HepG2 (cell line): ENCODE data around the gene CARS1. TPM values are rescaled to one million over a fixed set of nuclear protein-coding genes. Genes with fewer than 3 reads are reported as not detected.

Experiments used
- ETV6 ChIP-seq: sonication (generic); formaldehyde crosslinking; conservative IDR thresholded peaks from 2 replicates; pipeline ENCODE4 v1.4.0; 2020; ENCODE audit warnings: missing genetic modification reagents
- GATAD2A ChIP-seq: IDR thresholded peaks from 2 replicates; pipeline ENCODE4 v1.6.1; 2016
- MIXL1 ChIP-seq: IDR thresholded peaks from 2 replicates; pipeline ENCODE4 v1.6.1; 2016
- PLRG1 ChIP-seq: fragments of 450-650 bp; conservative IDR thresholded peaks from 2 replicates; pipeline ENCODE4 v1.6.1; 2016
- PRPF4 ChIP-seq: fragments of 200-400 bp; formaldehyde crosslinking; IDR thresholded peaks from 2 replicates; pipeline ENCODE4 v1.6.1; 2016; ENCODE audit warnings: low read length, low read depth; ENCODE audit not compliant: poor library complexity, severe bottlenecking
- RBAK ChIP-seq: sonication (generic); formaldehyde crosslinking; IDR thresholded peaks from 2 replicates; pipeline ENCODE4 v1.5.1; 2020; ENCODE audit warnings: mild to moderate bottlenecking, missing genetic modification reagents
- RFXANK ChIP-seq: IDR thresholded peaks from 2 replicates; pipeline ENCODE4 v1.6.1; 2016
- SIX4 ChIP-seq: sonication (generic); formaldehyde crosslinking; IDR thresholded peaks from 2 replicates; pipeline ENCODE4 v1.4.0; 2020; ENCODE audit warnings: missing genetic modification reagents
- SMARCE1 ChIP-seq: fragments of 450-650 bp; IDR thresholded peaks from 2 replicates; pipeline ENCODE4 v1.6.1; 2017; ENCODE audit warnings: borderline replicate concordance
- WIZ ChIP-seq: sonication (generic); formaldehyde crosslinking; IDR thresholded peaks from 2 replicates; pipeline ENCODE4 v1.5.1; 2020; ENCODE audit warnings: mild to moderate bottlenecking, missing genetic modification reagents
- XBP1 ChIP-seq: sonication (generic); formaldehyde crosslinking; IDR thresholded peaks from 2 replicates; pipeline ENCODE4 v1.5.0; 2020; ENCODE audit warnings: missing genetic modification reagents
- YY1 ChIP-seq: IDR thresholded peaks from 2 replicates; pipeline ENCODE4 v1.6.1; 2011; ENCODE audit warnings: low read length, low read depth, moderate library complexity, mild to moderate bottlenecking; ENCODE audit not compliant: insufficient read depth, insufficient replicate concordance
- ZNF558 ChIP-seq: sonication (generic); formaldehyde crosslinking; IDR thresholded peaks from 2 replicates; pipeline ENCODE4 v1.9.0; 2022; ENCODE audit warnings: mild to moderate bottlenecking, missing genetic modification reagents, borderline replicate concordance
- ZNF703 ChIP-seq: sonication (generic); formaldehyde crosslinking; IDR thresholded peaks from 2 replicates; pipeline ENCODE4 v1.5.1; 2020; ENCODE audit warnings: missing genetic modification reagents, mild to moderate bottlenecking, moderate library complexity, borderline replicate concordance
- polyA plus RNA-seq, 8 experiments: library from polyadenylated mRNA; depleted of rRNA in 3 of 8; stranded (reverse) in 7 of 8; unstranded in 1 of 8; fragments of >200 nt; fragmentation: Illumina TruSeq in 4 of 8; extraction: Trizol in 4 of 8; gene quantifications; 2 replicates each; pipeline versions ENCODE4 v1.2.1 to v1.2.3, GENCODE V29; 2011 to 2016; ENCODE audit warnings: low read depth in 4 of 8, missing spikeins in 1 of 8, mixed read lengths in 1 of 8; ENCODE audit not compliant: insufficient read depth in 1 of 8
- total RNA-seq, 5 experiments: library from RNA; depleted of rRNA; stranded (reverse); fragments of >200 nt; fragmentation: Illumina TruSeq; extraction: Trizol; gene quantifications; 2 replicates each; pipeline ENCODE4 v1.2.3, GENCODE V29; 2016; ENCODE audit warnings: low read depth in 1 of 5
- TF ChIP-seq, protein P1 (sequence below), 2 experiments: sonication (generic) in 1 of 2; formaldehyde crosslinking in 1 of 2; IDR thresholded peaks; 2 replicates each; pipeline versions ENCODE4 v1.6.1 to v1.9.0; 2014 to 2022; ENCODE audit warnings: antibody characterized with exemption in 1 of 2, borderline replicate concordance in 1 of 2, inconsistent platforms in 1 of 2, low read depth in 1 of 2, missing genetic modification reagents in 1 of 2
- TF ChIP-seq, protein P2 (sequence below): sonication (generic); formaldehyde crosslinking; IDR thresholded peaks from 2 replicates; pipeline ENCODE4 v1.8.1; 2023; ENCODE audit warnings: mild to moderate bottlenecking, inconsistent platforms, moderate library complexity, missing genetic modification reagents, borderline replicate concordance
- TF ChIP-seq, protein P3 (sequence below): sonication (generic); formaldehyde crosslinking; IDR thresholded peaks from 2 replicates; pipeline ENCODE4 v1.4.0; 2020; ENCODE audit warnings: mild to moderate bottlenecking, low read depth, missing genetic modification reagents
- TF ChIP-seq, protein P4 (sequence below), 2 experiments: sonication (generic) in 1 of 2; formaldehyde crosslinking in 1 of 2; IDR thresholded peaks; 2 replicates each; pipeline versions ENCODE4 v1.4.0 to v1.6.1; 2018 to 2020; ENCODE audit warnings: missing genetic modification reagents in 2 of 2, borderline replicate concordance in 1 of 2, low read depth in 1 of 2, mild to moderate bottlenecking in 1 of 2, missing biosample characterization in 1 of 2

Gene CARS1
- total and polyA plus RNA-seq, 2 of the 13 experiments (the other 11 are each of a cell fraction or from before 2014, with no cell fraction given), result 33.8 to 47.0 TPM

DNA sequence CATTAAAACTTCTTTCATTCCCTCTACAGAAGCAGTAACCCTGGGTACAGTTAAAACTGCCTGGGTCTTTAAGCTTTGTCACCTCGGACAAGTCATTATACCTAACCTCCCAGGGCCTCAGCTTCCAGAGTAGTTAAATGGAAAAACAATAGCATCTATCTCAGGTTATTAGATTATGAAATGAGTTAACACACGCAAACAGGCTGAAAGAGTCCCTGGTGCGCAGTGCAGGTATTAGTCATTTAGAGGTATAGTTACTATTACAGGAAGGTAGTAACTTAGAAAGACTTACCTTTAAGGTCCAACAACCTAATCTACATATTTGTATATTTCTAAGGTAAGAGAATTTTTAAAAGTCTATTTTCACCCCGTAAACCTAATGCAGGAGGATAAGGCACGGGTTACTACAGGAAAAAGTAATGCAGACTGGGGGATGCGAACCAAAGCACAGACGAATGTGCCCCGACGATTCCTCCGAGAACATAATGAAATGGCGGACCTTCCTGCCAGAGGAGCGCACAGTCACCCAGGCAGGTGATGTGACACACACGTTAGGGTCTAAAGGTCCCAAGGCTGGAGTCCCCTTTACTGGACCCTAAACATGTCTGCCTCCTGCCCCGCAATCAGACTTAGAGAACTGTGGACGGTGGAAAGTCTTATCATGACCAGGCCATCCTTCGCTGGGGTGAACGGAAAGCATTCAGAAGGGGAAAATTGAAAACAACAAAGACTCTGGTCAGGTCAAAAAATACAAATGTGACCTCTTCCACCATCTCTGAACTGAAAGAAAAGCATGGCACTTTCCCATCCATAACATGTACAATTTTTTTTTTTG lies 66.4 kb downstream of the CARS1 start (continued):
- TF ChIP-seq, protein P1, sequence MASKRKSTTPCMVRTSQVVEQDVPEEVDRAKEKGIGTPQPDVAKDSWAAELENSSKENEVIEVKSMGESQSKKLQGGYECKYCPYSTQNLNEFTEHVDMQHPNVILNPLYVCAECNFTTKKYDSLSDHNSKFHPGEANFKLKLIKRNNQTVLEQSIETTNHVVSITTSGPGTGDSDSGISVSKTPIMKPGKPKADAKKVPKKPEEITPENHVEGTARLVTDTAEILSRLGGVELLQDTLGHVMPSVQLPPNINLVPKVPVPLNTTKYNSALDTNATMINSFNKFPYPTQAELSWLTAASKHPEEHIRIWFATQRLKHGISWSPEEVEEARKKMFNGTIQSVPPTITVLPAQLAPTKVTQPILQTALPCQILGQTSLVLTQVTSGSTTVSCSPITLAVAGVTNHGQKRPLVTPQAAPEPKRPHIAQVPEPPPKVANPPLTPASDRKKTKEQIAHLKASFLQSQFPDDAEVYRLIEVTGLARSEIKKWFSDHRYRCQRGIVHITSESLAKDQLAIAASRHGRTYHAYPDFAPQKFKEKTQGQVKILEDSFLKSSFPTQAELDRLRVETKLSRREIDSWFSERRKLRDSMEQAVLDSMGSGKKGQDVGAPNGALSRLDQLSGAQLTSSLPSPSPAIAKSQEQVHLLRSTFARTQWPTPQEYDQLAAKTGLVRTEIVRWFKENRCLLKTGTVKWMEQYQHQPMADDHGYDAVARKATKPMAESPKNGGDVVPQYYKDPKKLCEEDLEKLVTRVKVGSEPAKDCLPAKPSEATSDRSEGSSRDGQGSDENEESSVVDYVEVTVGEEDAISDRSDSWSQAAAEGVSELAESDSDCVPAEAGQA (IDR thresholded peaks at IDR 0.05; ENCODE audit: low read depth), result peak; percentile 33; the same call in 1 of the 2 replicates
- TF ChIP-seq, protein P1 (CRISPR knock-in tag; IDR thresholded peaks at IDR 0.05; ENCODE audit: borderline replicate concordance), result no peak
- TF ChIP-seq ZNF703 (CRISPR knock-in tag) (0 out of 2 replicates have a peak, but pooled peaks have one; percentile 14), XBP1 (no peak), RBAK (no peak), MIXL1 (CRISPR knock-in tag) (no peak), GATAD2A (CRISPR knock-in tag) (0 out of 2 replicates have a peak, but pooled peaks have one; percentile 15), PRPF4 (no peak), YY1 (peak; percentile 87), WIZ (CRISPR knock-in tag) (no peak), ETV6 (CRISPR knock-in tag) (no peak), ZNF558 (CRISPR knock-in tag) (0 out of 2 replicates have a peak, but pooled peaks have one; percentile 36), PLRG1 (no peak), SIX4 (no peak), RFXANK (CRISPR knock-in tag) (no peak), SMARCE1 (no peak)
- TF ChIP-seq, protein P2, sequence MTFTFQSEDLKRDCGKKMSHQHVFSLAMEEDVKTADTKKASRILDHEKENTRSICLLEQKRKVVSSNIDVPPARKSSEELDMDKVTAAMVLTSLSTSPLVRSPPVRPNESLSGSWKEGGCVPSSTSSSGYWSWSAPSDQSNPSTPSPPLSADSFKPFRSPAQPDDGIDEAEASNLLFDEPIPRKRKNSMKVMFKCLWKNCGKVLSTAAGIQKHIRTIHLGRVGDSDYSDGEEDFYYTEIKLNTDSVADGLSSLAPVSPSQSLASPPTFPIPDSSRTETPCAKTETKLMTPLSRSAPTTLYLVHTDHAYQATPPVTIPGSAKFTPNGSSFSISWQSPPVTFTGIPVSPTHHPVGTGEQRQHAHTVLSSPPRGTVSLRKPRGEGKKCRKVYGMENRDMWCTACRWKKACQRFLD, result no peak
- TF ChIP-seq, protein P3, sequence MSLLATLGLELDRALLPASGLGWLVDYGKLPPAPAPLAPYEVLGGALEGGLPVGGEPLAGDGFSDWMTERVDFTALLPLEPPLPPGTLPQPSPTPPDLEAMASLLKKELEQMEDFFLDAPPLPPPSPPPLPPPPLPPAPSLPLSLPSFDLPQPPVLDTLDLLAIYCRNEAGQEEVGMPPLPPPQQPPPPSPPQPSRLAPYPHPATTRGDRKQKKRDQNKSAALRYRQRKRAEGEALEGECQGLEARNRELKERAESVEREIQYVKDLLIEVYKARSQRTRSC (CRISPR knock-in tag), result no peak
- TF ChIP-seq, protein P4, sequence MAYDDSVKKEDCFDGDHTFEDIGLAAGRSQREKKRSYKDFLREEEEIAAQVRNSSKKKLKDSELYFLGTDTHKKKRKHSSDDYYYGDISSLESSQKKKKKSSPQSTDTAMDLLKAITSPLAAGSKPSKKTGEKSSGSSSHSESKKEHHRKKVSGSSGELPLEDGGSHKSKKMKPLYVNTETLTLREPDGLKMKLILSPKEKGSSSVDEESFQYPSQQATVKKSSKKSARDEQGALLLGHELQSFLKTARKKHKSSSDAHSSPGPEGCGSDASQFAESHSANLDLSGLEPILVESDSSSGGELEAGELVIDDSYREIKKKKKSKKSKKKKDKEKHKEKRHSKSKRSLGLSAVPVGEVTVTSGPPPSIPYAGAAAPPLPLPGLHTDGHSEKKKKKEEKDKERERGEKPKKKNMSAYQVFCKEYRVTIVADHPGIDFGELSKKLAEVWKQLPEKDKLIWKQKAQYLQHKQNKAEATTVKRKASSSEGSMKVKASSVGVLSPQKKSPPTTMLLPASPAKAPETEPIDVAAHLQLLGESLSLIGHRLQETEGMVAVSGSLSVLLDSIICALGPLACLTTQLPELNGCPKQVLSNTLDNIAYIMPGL (CRISPR knock-in tag; IDR thresholded peaks at IDR 0.05; ENCODE audit: borderline replicate concordance in 1 of 2, low read depth in 1 of 2), result peak in 1 of 2 experiments; percentile 13; a peak in 1 of 4 replicates
